GM18507 (cell line): ENCODE measurements around the gene GOLGA8N.

ENCODE experiments used
- DNase-seq: peaks from one replicate; pipeline ENCODE4 v3.0.0; 2011; ENCODE audit warnings: low read depth; ENCODE audit not compliant: insufficient read length; ENCODE audit errors: extremely low spot score
- FAIRE-seq: peaks from 2 replicates; lab custom pipeline; 2011; peaks lifted over from hg19 to GRCh38; lab: Jason Lieb, UNC

GOLGA8N gene

GRCh38 chr15:32643907-32644445 is 50.7 kb downstream of the GOLGA8N start:
- FAIRE-seq (no peak), DNase-seq (no peak)

GRCh38 chr15:32646291-32646690 is 53.0 kb downstream of the GOLGA8N start:
- no peak for DNase-seq
- no peak for FAIRE-seq

GRCh38 chr15:32649342-32649741 is 56.1 kb downstream of the GOLGA8N start:
- FAIRE-seq = no peak

GRCh38 chr15:32651229-32651837 is 58.1 kb downstream of the GOLGA8N start:
- DNase-seq (peak; percentile 30), FAIRE-seq (peak; percentile 72)

More at GRCh38 chr15:32649342-32649741, 56.1 kb downstream of the GOLGA8N start:
- no peak for DNase-seq

GRCh38 chr15:32652178-32652577 is 58.9 kb downstream of the GOLGA8N start:
- DNase-seq (no peak), FAIRE-seq (no peak)

GRCh38 chr15:32656091-32656490 is 62.8 kb downstream of the GOLGA8N start:
- no peak for FAIRE-seq
- no peak for DNase-seq

GRCh38 chr15:32656496-32656895 is 63.2 kb downstream of the GOLGA8N start:
- no peak for FAIRE-seq
- DNase-seq = no peak
